ENCODE data around the gene SCAF1. TPM values are rescaled to one million over a fixed set of nuclear protein-coding genes. Genes with fewer than 3 reads are reported as not detected.

Gene SCAF1
- total and polyA plus RNA-seq, 7 donors: 23.0 to 72.9 (median 45.5) TPM

- DNase-seq (no peak), ATAC-seq (no peak)
- intact Hi-C loops (cut with DNase I): no loop called here
- Histone ChIP-seq H3K27me3 (ENCODE audit: insufficient read depth in 3 of 3, low read length in 2 of 3) (no peaks in the 10 kb centered on the region), H3K27ac (no peak overlapping the region), H3K4me1 (no peaks in the 10 kb centered on the region), H3K36me3 (ENCODE audit: insufficient read depth in 1 of 2, low read depth in 1 of 2) (peaks cover 9 to 93% of the 10 kb centered on the region in 2 donors), H3K9me3 (no peaks in the 10 kb centered on the region), H3K4me3 (no peak overlapping the region)
- TF ChIP-seq CTCF (IDR thresholded peaks at IDR 0.05): no peak
- WGBS, 3 donors: 80 to 87% (median 83%) methylated on average over 10 of the region's 10 CpGs
Measured at GRCh38 chr19:49654581-49654980, 12.6 kb downstream of the SCAF1 start.

GRCh38 chr19:49655570-49656455 lies 13.8 kb downstream of the SCAF1 start:
- Histone ChIP-seq H3K27me3 (ENCODE audit: insufficient read depth in 3 of 3, low read length in 2 of 3) (no peaks in the 10 kb centered on the region), H3K4me1 (no peaks in the 10 kb centered on the region), H3K4me3 (no peak overlapping the region), H3K27ac (no peak overlapping the region), H3K9me3 (no peaks in the 10 kb centered on the region), H3K36me3 (ENCODE audit: insufficient read depth in 1 of 2, low read depth in 1 of 2) (peaks cover 9 to 91% of the 10 kb centered on the region in 2 donors)
- no peak for TF ChIP-seq CTCF (IDR thresholded peaks at IDR 0.05)
- WGBS, 3 donors: 87% methylated on average over 23 of the region's 23 CpGs
- intact Hi-C loops (cut with DNase I): no loop called here
- ATAC-seq: no peak
- no peak for DNase-seq

GRCh38 chr19:49656456-49657109 lies 14.6 kb downstream of the SCAF1 start:
- Histone ChIP-seq H3K27me3 (ENCODE audit: insufficient read depth in 3 of 3, low read length in 2 of 3) (no peaks in the 10 kb centered on the region), H3K27ac (no peak overlapping the region), H3K4me3 (no peak overlapping the region), H3K36me3 (ENCODE audit: insufficient read depth in 1 of 2, low read depth in 1 of 2) (peaks cover 9 to 93% of the 10 kb centered on the region in 2 donors), H3K4me1 (no peaks in the 10 kb centered on the region), H3K9me3 (no peaks in the 10 kb centered on the region)
- intact Hi-C loops (cut with DNase I): no loop called here
- DNase-seq: no peak
- no peak for TF ChIP-seq CTCF (IDR thresholded peaks at IDR 0.05)
- no peak for ATAC-seq
- 87 to 91% (median 89%) methylated on average over 17 of the region's 17 CpGs for WGBS, 3 donors

GRCh38 chr19:49657493-49658138 lies 15.6 kb downstream of the SCAF1 start:
- intact Hi-C loops (cut with DNase I): no loop called here
- no peak for ATAC-seq
- Histone ChIP-seq H3K4me1 (no peaks in the 10 kb centered on the region), H3K27ac (no peak overlapping the region), H3K4me3 (no peak overlapping the region), H3K27me3 (ENCODE audit: insufficient read depth in 3 of 3, low read length in 2 of 3) (no peaks in the 10 kb centered on the region), H3K9me3 (no peaks in the 10 kb centered on the region), H3K36me3 (ENCODE audit: insufficient read depth in 1 of 2, low read depth in 1 of 2) (peaks cover 9 to 98% of the 10 kb centered on the region in 2 donors)
- no peak for DNase-seq
- WGBS, 3 donors: 88 to 91% (median 88%) methylated on average over 22 of the region's 22 CpGs
- no peak for TF ChIP-seq CTCF (IDR thresholded peaks at IDR 0.05)

Measured in psoas muscle (tissue), 8 donors.